AG04450 (cell line): ENCODE results near the gene ELP4. TPM values are rescaled to one million over a fixed set of nuclear protein-coding genes. Genes with fewer than 3 reads are reported as not detected.

Experiments
- CTCF ChIA-PET: fragments of 300-600, 350-600 bp; formaldehyde crosslinking; extraction: SDS; loops from one replicate; lab custom pipeline; 2022; ENCODE audit warnings: antibody characterized with exemption, inconsistent platforms; lab: Charles Lee
- POLR2A ChIA-PET: fragments of 350-600 bp; formaldehyde crosslinking; extraction: SDS; loops from one replicate; lab custom pipeline; 2021; ENCODE audit warnings: antibody characterized with exemption, inconsistent platforms; lab: Yijun Ruan, JAX
- DNase-seq: peaks from one replicate; pipeline ENCODE4 v3.0.0-alpha.2; 2011; ENCODE audit warnings: low read depth, low spot score
- H3K27ac ChIP-seq: one replicate; pipeline ENCODE4 v1.5.1; 2012; ENCODE audit warnings: low read depth, low read length, control low read depth
- H3K27me3 ChIP-seq: one replicate; pipeline ENCODE4 v1.6.0; 2012; ENCODE audit warnings: low read length; ENCODE audit not compliant: control insufficient read depth, insufficient read depth
- H3K4me3 ChIP-seq: 2 replicates; pipeline ENCODE4 v1.5.1; 2011; ENCODE audit warnings: mild to moderate bottlenecking, low read depth, low read length, control low read depth
- H3K9me3 ChIP-seq: 2 replicates; pipeline ENCODE4 v1.5.1; 2012; ENCODE audit warnings: low read length; ENCODE audit not compliant: control insufficient read depth, insufficient read depth
- CTCF ChIP-seq: IDR thresholded peaks from 2 replicates; pipeline ENCODE4 v1.5.1; 2011; ENCODE audit warnings: low read depth, low read length, control low read depth, inconsistent platforms
- polyA plus RNA-seq: library from polyadenylated mRNA; depleted of rRNA; stranded (reverse); fragments of >200 nt; gene quantifications from 2 replicates; pipeline ENCODE4 v1.2.3, GENCODE V29; 2011

The ELP4 gene
- polyA plus RNA-seq, 1 experiment, result 15.5 TPM

- CTCF ChIA-PET, result no interaction called here
- H3K9me3 ChIP-seq, result no peaks in the 10 kb centered on the region
- H3K4me3 ChIP-seq, result no peak overlapping the region
- POLR2A ChIA-PET, result no interaction called here
- H3K27ac ChIP-seq, result no peak overlapping the region
- DNase-seq, result no peak
- no peak for TF ChIP-seq CTCF
- H3K27me3 ChIP-seq, result no peaks in the 10 kb centered on the region
These were observed 136.6 kb downstream of the ELP4 start for GRCh38 chr11:31646216-31646615.

- Histone ChIP-seq H3K4me3 (no peak overlapping the region), H3K9me3 (no peaks in the 10 kb centered on the region), H3K27me3 (no peaks in the 10 kb centered on the region), H3K27ac (no peak overlapping the region)
- no peak for TF ChIP-seq CTCF
- ChIA-PET POLR2A (no interaction called here), CTCF (interaction anchor here (0.5 to 2.6 kb wide), 2 partner anchors 8 to 148 kb away, joined by 3 to 13 read pairs; no protein-coding TSS in a partner anchor)
- DNase-seq, result no peak
These were observed 139.8 kb downstream of the ELP4 start for GRCh38 chr11:31649129-31649966.

- no peaks in the 10 kb centered on the region for H3K9me3 ChIP-seq
- POLR2A ChIA-PET, result no interaction called here
- TF ChIP-seq CTCF, result no peak
- CTCF ChIA-PET, result interaction anchor here (2.6 kb wide), 1 partner anchor 10 kb away, joined by 13 read pairs; no protein-coding TSS in a partner anchor
- no peak overlapping the region for H3K27ac ChIP-seq
- DNase-seq, result no peak
- H3K4me3 ChIP-seq, result no peak overlapping the region
- no peaks in the 10 kb centered on the region for H3K27me3 ChIP-seq
These were observed 141.6 kb downstream of the ELP4 start for GRCh38 chr11:31651208-31651607.

GRCh38 chr11:31651822-31652221 lies 142.3 kb downstream of the ELP4 start:
- H3K9me3 ChIP-seq, result no peaks in the 10 kb centered on the region
- no peak for TF ChIP-seq CTCF
- POLR2A ChIA-PET, result no interaction called here
- DNase-seq, result no peak
- CTCF ChIA-PET, result interaction anchor here (2.6 kb wide), 1 partner anchor 11 kb away, joined by 13 read pairs; no protein-coding TSS in a partner anchor
- no peak overlapping the region for H3K27ac ChIP-seq
- no peak overlapping the region for H3K4me3 ChIP-seq
- no peaks in the 10 kb centered on the region for H3K27me3 ChIP-seq

- no peaks in the 10 kb centered on the region for H3K27me3 ChIP-seq
- no peaks in the 10 kb centered on the region for H3K9me3 ChIP-seq
- no peak overlapping the region for H3K27ac ChIP-seq
- CTCF ChIA-PET, result interaction anchor here (3.4 kb wide), 1 partner anchor 11 kb away, joined by 26 read pairs; no protein-coding TSS in a partner anchor
- no peak overlapping the region for H3K4me3 ChIP-seq
- no peak for TF ChIP-seq CTCF
- POLR2A ChIA-PET, result no interaction called here
- DNase-seq, result no peak
These were observed 143.0 kb downstream of the ELP4 start for GRCh38 chr11:31652528-31652927.
